Central memory CD4-positive, alpha-beta T cell (primary cell): ENCODE data around the gene SUGCT.
"Not testable (repeated sequence)": the region's sequence is repeated elsewhere in the genome, so short reads cannot be mapped to it uniquely, and the experiment has no call there.

Experiments used
- DNase-seq: peaks from one replicate; pipeline ENCODE4 v3.0.0; 2022

The SUGCT gene

GRCh38 chr7:40331915-40332314 is 197.1 kb downstream of the SUGCT start:
- no peak for DNase-seq

GRCh38 chr7:40332516-40332915 is 197.7 kb downstream of the SUGCT start:
- no peak for DNase-seq

DNA sequence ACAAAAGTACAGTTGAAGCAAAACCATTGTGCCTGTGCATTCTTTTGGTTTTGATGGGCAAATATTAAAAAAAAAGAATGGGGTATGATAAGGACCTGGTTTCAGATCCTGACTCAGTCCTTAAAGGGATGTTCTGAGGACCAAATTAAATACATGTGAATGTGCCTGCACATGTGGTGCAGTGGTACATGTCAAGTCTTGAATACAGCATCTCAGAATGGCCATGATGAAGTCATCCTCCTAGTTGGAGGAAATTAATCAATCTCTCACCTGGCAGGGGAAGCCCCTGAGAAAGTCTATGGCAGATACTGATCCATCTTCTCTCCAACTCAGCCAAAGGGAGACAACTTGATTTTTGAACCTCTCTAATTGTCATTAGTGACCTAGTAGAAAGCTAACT is 207.0 kb downstream of the SUGCT start:
- DNase-seq, result no peak

DNA sequence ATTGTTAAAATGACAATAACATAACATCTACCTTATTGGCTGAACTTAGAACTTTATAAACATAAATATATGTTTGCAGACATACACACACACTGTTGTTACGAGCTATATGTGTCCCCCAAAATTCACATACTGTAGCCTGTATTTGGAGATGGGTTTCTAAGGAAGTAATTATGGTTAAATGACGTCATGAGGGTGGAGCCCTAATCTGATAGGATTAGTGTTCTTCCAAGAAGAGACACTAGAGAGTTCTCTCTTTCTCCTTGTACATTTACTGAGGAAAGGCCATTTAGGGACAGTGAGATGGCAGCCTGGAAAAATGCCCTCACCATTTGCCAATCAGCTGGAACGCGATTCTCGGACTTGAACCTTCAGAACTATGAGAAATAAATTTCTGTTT is 211.7 kb downstream of the SUGCT start:
- DNase-seq, result no peak

DNA sequence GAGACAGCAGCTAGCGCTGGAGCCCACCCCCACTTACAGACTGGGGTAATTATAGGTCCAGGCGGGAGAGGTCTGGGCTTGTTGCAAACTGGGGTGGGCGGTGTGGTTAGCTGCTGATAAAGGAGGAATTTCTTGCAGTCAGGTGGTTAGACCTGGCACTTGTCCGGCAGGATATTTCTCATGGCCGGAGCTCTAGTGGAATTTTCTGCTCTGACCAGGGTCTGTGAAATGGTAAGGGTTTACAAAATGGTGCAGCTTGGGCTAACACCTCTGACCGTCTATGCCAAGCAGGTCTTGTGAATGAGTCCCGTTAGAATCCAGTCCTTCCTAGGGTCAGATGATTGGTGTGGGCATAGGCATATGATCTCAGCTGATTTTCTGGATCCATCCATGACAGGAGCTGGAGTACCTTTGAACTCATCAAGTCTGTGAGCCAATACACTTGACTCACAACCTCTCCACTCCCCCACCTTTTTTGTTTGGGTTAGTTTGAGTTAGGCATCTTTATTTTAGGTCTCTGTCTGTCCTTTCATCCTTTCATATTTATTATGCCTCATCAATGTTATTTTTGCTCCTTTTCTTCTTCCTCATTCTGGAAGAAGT is 213.4 kb downstream of the SUGCT start:
- no peak for DNase-seq

GRCh38 chr7:40350100-40350499 is 215.3 kb downstream of the SUGCT start:
- no peak for DNase-seq

- no peak for DNase-seq
These were observed 219.9 kb downstream of the SUGCT start for GRCh38 chr7:40354711-40355110.

- no peak for DNase-seq
These were observed 221.5 kb downstream of the SUGCT start for GRCh38 chr7:40356312-40356711.

DNA sequence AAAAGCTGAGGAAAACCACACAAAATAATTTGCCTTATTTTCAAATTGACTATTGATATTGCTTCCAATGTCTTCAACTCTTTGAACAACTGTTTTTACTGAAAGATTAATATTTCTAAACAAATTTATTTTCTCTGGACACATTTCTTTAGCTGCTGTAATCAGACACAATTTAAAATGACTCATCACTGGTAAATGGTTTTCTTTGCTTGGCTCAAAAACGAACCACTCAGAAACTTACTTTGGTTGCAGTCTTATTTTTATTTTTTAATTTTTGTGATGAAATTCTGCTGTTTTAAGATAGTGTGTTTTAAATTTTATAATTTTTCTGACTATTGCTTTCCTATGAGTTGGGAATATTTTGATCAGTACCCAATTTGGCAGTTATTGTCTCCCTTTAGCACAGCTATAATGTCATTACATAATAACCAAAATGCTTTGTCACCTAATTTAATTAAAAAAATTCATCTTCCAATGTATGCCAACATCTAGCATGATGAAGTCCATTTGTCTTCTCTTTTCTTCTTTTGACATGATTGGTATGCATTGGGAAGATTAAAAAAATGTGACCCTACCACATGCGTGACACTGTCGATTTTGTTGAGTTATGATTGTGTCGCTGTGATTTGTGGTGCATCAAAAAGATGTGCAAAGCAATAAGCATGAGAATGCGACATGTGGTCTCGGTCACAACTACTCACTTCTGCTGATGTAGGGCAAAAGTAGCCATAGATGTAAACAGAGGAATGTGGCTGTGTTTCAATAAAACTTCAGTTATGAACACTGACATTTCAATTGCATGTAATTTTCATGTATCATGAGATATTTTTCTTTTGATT is 222.3 kb downstream of the SUGCT start:
- no peak for DNase-seq

- DNase-seq, result no peak
These were observed 235.0 kb downstream of the SUGCT start for GRCh38 chr7:40369641-40370277.

DNA sequence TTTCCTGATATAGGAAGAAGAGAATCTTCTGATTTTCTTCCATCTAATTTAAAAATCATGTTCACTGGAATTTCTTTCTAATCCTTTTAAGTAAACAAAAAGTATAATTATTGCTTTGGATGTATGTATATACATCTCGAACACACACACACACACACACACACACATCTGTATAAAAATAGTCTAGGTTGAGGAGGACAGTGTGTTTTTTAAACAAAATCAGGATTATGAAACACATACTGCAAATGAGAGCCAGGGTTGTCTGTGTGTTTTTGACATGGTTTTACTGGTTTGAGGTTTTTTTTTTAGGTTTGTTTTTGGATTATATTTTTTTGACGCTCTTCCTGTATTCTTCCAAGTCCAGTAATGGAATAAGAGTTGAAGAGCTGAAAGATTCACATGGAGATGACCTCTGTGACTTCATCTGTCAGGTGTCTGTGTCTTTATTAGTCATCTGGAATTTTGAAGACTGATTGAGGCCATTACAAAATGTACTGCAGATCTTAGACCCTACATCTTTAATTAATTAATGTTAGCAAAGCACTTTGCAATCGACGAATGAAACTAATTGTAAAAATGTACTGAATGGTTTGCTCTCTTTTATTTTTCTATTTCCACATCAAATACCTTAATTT is 237.1 kb downstream of the SUGCT start:
- DNase-seq, result no peak

- DNase-seq, result no peak
These were observed 239.8 kb downstream of the SUGCT start for GRCh38 chr7:40374575-40374974.

GRCh38 chr7:40380111-40380510 is 245.3 kb downstream of the SUGCT start:
- DNase-seq, result no peak

DNA sequence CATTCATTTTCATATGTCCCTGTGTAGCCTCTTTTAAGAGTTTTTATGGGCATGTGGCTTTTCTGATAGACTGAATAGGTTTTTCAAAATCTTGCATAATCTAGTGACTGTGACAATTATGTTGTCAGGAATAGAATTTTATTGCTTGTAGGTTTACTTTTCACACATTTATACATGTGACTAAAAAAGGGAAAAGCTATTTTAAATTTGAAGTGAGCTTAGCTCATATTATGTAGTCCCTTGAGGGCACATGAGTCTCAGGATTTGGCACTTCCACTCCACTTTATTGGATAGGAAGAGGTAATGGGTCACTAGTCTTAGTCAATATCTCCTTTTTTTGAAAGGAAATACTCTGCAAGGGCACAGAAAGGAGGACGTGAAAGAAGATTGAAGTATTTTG is 247.3 kb downstream of the SUGCT start:
- no peak for DNase-seq

GRCh38 chr7:40393660-40394059 is 258.9 kb downstream of the SUGCT start:
- DNase-seq, result no peak

GRCh38 chr7:40394400-40394799 is 259.6 kb downstream of the SUGCT start:
- DNase-seq, result no peak

DNA sequence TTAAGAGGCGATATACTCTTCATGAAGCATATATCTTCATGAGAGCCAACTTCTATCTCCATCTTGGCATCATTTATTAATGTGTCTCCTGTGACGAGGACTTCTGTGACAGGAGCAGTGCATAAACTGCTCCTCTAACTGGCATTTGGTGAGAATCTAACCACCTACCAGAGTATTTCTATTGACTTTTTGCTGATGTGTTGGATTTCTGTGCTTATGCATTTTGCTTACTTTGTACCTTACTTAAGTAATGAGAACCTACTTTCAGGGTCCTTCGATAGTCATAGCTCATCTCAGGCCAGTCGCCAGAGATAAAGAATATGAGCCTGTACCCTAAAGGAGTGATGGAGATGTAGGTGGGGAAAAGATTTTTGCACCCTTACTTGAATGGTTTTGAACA is 265.7 kb downstream of the SUGCT start:
- no peak for DNase-seq

DNA sequence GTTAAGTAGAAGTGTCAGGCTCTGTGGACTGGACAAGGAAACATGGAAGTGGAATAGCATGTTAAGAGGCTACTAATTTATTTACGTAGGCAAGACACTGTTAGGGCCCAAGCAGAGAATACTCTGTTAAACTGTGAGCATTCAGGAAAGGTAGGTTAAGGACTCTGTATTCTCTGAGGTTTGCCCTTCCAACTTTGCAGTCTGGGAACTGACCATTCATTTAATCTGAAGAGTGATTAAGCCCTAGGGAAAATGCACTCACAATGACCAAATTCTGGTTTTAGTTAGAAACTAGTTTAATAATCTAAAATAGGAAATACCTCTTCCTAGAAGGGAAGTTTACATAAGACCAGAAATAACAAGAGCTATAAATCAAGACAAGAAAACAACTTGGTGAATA is 266.6 kb downstream of the SUGCT start:
- no peak for DNase-seq

DNA sequence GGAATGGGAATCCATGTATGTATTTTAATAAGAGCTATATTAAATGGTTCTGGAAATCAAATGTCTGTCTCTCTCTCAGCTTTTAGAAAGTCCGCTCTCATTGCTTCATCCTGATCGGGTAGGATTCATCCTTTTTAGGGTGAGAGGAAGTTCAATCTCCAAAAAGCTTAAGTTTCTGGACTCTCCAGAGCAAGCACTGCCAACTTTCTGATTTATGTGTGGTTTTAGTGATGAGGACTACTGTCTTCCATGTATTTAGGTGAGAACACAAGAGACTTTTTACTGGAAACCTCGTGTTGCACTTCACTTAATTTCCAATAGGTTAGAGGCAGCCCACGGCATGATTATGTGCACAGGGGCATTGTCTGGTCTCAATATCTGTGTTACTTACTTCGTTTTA is 267.9 kb downstream of the SUGCT start:
- no peak for DNase-seq

DNA sequence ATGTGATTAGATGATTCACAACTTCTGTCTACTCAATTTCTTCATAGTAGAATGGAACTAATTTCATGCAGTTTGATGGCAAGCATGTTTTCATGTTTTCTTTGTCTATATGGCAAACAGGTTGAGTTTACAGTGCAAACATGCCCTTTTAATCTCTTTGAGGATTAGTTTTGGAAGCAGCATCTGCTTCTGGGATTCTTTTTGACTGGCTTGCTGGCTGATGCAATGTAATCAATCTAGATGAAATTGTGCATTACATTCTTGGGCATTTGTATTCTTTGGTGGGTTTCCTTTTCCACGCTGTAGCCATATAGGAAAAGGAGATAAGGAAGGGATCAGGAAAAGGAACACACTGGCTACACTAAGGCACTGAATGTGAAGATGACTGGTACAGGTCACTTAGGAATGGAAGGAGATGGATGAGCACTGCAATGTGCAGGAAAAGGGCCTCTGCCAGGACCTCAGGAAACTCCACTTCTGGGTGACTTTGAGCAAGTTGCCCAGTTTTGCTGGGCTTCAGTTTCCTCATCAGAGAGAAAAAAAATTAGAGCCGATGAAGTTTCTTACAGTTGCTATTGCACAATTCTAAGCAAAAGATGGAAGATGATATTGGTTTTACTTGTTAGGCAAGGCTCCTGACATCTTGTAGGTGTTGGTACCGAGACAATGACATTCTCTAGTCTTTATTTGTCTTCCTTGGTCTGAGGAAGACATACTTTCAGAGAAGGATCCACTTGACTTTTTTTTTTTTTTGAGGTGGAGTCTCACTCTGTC is 269.1 kb downstream of the SUGCT start:
- DNase-seq, result no peak

DNA sequence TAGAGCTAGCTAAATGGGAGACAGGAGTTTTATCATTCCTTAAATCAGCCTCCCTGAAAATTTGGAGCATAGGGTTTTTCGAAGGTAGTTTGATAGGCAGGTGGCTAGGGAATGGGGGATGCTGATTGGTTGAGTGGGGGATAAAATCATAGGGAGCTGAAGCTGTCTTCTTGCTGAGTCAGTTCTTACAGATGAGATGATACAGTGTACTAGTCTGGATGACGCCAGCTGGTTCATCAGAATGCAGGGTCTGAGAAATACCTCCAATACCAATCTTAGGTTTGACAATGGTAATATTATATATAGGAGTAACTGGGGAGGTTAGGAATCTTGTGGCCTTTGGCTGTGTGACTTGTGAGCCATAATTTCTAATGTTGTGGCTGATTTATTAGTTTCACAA is 271.2 kb downstream of the SUGCT start:
- no peak for DNase-seq

GRCh38 chr7:40412323-40412722 is 277.5 kb downstream of the SUGCT start:
- DNase-seq, result no peak

DNA sequence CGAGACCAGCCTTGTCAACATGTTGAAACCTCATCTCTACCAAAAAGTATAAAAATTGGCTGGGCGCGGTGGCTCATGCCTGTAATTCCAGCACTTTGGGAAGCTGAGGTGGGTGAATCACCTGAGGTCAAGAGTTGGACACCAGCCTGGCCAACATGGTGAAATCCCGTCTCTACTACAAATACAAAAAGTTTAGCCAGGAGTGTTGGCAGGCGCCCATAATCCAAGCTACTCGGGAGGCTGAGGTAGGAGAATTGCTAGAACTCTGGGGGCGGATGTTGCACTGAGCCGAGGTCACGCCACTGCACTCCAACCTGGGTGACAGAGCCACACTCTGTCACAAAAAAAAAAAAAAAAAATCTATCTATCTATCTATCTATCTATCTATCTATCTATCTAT is 279.9 kb downstream of the SUGCT start:
- not testable (repeated sequence) for DNase-seq
